Smooth muscle cell (in vitro differentiated cells): ENCODE measurements around the gene MYLK3. TPM values are rescaled to one million over a fixed set of nuclear protein-coding genes. Genes with fewer than 3 reads are reported as not detected.

Experiments used
- DNase-seq: peaks from one replicate; lab custom pipeline; 2025; ENCODE audit not compliant: unreplicated experiment; lab: John Stamatoyannopoulos, UW
- H2AFZ ChIP-seq: fragments of 200-600 bp; sonication (generic); 2 replicates; pipeline ENCODE4 v1.6.0; 2016; ENCODE audit warnings: antibody characterized with exemption, low read depth, mild to moderate bottlenecking
- H3F3A ChIP-seq: fragments of 200-600 bp; sonication (generic); 2 replicates; pipeline ENCODE4 v1.6.0; 2017; ENCODE audit warnings: antibody characterized with exemption, low read depth
- H3K27ac ChIP-seq: fragments of 200-600 bp; sonication (generic); 2 replicates; pipeline ENCODE4 v1.5.1; 2016; ENCODE audit warnings: low read depth, mild to moderate bottlenecking
- H3K27me3 ChIP-seq: fragments of 200-600 bp; sonication (generic); 2 replicates; pipeline ENCODE4 v1.6.1; 2016; ENCODE audit warnings: low read depth, mild to moderate bottlenecking
- H3K36me3 ChIP-seq: fragments of 200-600 bp; sonication (generic); 2 replicates; pipeline ENCODE4 v1.5.1; 2016; ENCODE audit warnings: low read depth
- H3K4me1 ChIP-seq: fragments of 200-600 bp; sonication (generic); 2 replicates; pipeline ENCODE4 v1.5.1; 2016; ENCODE audit warnings: low read depth
- H3K4me2 ChIP-seq: fragments of 200-600 bp; sonication (generic); 2 replicates; pipeline ENCODE4 v1.6.0; 2016; ENCODE audit warnings: mild to moderate bottlenecking
- H3K4me3 ChIP-seq: fragments of 200-600 bp; sonication (generic); 2 replicates; pipeline ENCODE4 v1.5.1; 2016; ENCODE audit warnings: mild to moderate bottlenecking
- H3K79me2 ChIP-seq: fragments of 200-600 bp; sonication (generic); 2 replicates; pipeline ENCODE4 v1.6.0; 2016; ENCODE audit warnings: low read depth, mild to moderate bottlenecking
- H3K9ac ChIP-seq: fragments of 200-600 bp; sonication (generic); 2 replicates; pipeline ENCODE4 v1.6.0; 2016; ENCODE audit warnings: low read depth
- H3K9me3 ChIP-seq: fragments of 200-600 bp; sonication (generic); replicated peaks from 2 replicates; pipeline ENCODE4 v1.5.1; 2016; ENCODE audit warnings: low read depth
- H4K20me1 ChIP-seq: fragments of 200-600 bp; sonication (generic); 2 replicates; pipeline ENCODE4 v1.6.0; 2016; ENCODE audit warnings: low read depth
- WGBS: methylation state at CpG from one replicate; pipeline ENCODE4 v1.1.7; 2016; ENCODE audit warnings: low lambda C conversion rate; 5-methylcytosine and 5-hydroxymethylcytosine counted together
- polyA plus RNA-seq: library from polyadenylated mRNA; unstranded; fragments of >200 nt; fragmentation: Nextera tagmentation; extraction: Ambion mirVana; gene quantifications from 2 replicates; pipeline ENCODE4 v1.2.1, GENCODE V29; 2016
- total RNA-seq: library from RNA; depleted of rRNA; stranded (reverse); fragments of >200 nt; gene quantifications from 2 replicates; pipeline ENCODE4 v1.2.3, GENCODE V29; 2014
- TF ChIP-seq, protein P1 (sequence below): fragments of 200-600 bp; sonication (generic); IDR thresholded peaks from 2 replicates; pipeline ENCODE4 v1.5.1; 2017; ENCODE audit warnings: borderline replicate concordance, mild to moderate bottlenecking, antibody characterized with exemption; ENCODE audit not compliant: insufficient read depth, poor library complexity, severe bottlenecking

The MYLK3 gene
- total and polyA plus RNA-seq, 2 experiments from 2014 or later: 0.22 to 0.33 TPM

DNA sequence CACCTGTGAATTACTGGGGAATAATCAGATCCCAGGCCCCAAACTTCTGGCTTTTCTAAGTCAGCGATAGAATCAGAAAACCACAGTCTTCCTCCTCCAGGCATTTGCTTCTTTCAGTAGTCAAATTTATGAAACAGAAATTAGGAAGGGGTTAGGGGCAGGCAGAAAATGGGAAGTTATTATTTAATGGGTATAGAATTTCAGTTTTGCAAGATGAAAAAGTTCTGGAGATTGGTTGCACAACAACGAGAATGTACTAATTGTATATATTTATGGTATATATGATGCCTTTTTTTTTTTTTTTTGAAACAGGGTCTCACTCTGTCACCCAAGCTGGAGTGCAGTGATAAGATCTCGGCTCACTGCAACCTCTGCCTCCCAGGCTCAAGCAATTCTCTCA, 35.2 kb downstream of the MYLK3 start:
- H3K27me3 ChIP-seq: no peaks in the 10 kb centered on the region
- no peaks in the 10 kb centered on the region for H3K79me2 ChIP-seq
- H3K4me2 ChIP-seq: no peak overlapping the region
- H3K9me3 ChIP-seq: no peaks in the 10 kb centered on the region
- TF ChIP-seq, protein P1, sequence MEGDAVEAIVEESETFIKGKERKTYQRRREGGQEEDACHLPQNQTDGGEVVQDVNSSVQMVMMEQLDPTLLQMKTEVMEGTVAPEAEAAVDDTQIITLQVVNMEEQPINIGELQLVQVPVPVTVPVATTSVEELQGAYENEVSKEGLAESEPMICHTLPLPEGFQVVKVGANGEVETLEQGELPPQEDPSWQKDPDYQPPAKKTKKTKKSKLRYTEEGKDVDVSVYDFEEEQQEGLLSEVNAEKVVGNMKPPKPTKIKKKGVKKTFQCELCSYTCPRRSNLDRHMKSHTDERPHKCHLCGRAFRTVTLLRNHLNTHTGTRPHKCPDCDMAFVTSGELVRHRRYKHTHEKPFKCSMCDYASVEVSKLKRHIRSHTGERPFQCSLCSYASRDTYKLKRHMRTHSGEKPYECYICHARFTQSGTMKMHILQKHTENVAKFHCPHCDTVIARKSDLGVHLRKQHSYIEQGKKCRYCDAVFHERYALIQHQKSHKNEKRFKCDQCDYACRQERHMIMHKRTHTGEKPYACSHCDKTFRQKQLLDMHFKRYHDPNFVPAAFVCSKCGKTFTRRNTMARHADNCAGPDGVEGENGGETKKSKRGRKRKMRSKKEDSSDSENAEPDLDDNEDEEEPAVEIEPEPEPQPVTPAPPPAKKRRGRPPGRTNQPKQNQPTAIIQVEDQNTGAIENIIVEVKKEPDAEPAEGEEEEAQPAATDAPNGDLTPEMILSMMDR: no peak
- WGBS: 85% methylated on average over 3 of the region's 3 CpGs
- H4K20me1 ChIP-seq: no peaks in the 10 kb centered on the region
- no peak overlapping the region for H3K9ac ChIP-seq
- H3F3A ChIP-seq: no peaks in the 10 kb centered on the region
- no peaks in the 10 kb centered on the region for H3K4me1 ChIP-seq
- H3K4me3 ChIP-seq: no peak overlapping the region
- H2AFZ ChIP-seq: no peak overlapping the region
- H3K36me3 ChIP-seq: no peaks in the 10 kb centered on the region
- no peak overlapping the region for H3K27ac ChIP-seq
- DNase-seq: no peak

DNA sequence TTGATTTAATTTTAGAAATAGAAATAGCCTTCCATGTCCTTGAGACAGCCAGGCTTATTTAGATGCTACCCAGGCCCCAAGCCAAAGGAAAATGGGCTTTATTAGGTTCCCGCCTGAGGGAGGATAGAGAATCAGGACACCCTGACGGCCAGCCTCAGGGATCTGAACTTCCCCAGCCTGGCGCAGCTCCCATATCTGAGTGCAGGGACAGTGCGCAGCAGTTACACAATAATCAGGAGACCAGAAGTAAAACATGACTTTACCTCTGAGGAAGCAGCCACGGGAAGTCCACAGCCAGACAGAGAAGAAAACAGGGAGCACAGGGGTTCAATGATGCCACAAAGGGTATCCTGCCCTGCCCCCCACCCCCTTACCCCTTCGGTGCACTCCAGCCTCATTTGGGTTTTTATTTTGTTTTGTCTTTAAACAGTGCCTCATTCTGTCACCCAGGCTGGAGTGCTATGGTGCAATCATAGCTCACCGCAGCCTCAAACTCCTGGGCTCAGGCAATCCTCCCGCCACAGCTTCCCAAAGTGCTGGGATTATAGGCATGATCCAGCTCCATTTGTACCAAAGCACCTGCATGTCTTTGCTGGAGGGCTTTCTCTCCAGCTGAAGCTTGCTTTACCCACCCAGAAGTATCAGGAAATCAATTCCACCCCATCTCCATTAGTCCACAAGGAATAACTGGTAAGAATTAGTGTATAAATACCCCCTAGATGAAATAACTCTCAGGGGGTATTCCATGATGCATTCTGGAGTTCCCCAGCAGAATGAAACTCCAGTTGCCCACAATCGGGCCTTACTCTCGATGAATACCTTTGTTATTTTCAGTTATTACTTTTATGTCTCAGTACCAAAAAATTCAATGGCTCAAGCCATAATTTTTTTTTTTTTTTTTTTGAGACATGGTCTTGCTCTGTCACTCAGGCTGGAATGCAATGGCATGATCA, 36.8 kb downstream of the MYLK3 start:
- H3K4me3 ChIP-seq: no peak overlapping the region
- H3K27ac ChIP-seq: no peak overlapping the region
- no peaks in the 10 kb centered on the region for H3K79me2 ChIP-seq
- H3K36me3 ChIP-seq: no peaks in the 10 kb centered on the region
- H3K27me3 ChIP-seq: no peaks in the 10 kb centered on the region
- H3K4me1 ChIP-seq: no peaks in the 10 kb centered on the region
- WGBS: 90% methylated on average over 10 of the region's 10 CpGs
- TF ChIP-seq, protein P1: no peak
- H3K9ac ChIP-seq: no peak overlapping the region
- no peaks in the 10 kb centered on the region for H4K20me1 ChIP-seq
- H3F3A ChIP-seq: no peaks in the 10 kb centered on the region
- H3K9me3 ChIP-seq: no peaks in the 10 kb centered on the region
- no peak overlapping the region for H2AFZ ChIP-seq
- no peak for DNase-seq
- no peak overlapping the region for H3K4me2 ChIP-seq

DNA sequence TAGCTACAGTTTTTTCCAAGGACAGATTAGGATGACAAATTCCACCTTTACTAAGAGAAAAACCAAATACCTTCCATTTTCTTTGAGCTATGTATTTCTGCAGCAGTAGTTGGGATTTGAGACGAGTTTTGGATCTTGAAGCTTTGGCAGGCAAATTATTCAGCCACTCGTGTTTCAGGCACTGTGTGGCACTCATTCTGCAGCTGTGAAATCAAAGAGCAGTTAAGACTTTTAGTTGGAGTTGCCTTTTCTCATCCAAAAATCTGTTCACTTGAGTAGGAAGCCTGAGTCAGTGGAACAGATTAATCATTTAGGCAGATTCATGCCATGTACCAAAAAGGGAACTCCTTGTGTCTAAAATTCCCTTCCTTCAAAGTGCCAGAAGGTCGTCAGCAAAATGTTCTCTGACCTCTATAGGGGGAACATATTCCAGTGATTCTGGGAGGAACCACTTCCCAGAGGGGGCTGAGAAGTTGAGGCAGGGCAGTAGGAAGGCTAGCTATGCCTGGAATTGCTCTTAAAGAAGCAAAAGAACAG, 38.6 kb downstream of the MYLK3 start:
- Histone ChIP-seq H2AFZ (no peak overlapping the region), H3F3A (no peaks in the 10 kb centered on the region), H3K79me2 (no peaks in the 10 kb centered on the region), H3K27ac (no peak overlapping the region), H3K4me2 (no peak overlapping the region), H3K4me1 (no peaks in the 10 kb centered on the region), H3K27me3 (no peaks in the 10 kb centered on the region), H3K9me3 (no peaks in the 10 kb centered on the region), H3K9ac (no peak overlapping the region), H3K36me3 (no peaks in the 10 kb centered on the region), H4K20me1 (no peaks in the 10 kb centered on the region), H3K4me3 (no peak overlapping the region)
- WGBS: 85% methylated on average over 3 of the region's 3 CpGs
- no peak for DNase-seq
- TF ChIP-seq, protein P1: no peak

DNA sequence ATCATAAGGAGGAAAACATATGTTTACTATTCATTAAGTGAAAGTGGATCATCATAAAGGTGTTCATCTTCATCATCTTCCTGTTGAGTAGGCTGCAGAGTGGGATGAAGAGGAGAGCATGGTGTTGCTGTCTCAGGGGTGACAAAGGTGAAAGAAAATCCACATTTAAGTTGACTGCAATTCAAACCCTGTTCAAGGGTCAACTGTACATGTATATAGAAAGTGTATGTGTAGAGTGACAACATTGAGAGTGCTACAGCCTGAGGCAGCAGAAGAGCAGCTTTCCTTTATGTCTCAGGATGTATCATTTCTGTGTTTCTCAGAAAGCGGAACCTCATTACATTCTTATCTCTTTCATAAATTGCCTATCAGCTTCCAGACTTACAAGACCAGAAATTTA, 41.5 kb downstream of the MYLK3 start:
- no peak overlapping the region for H3K9ac ChIP-seq
- no peaks in the 10 kb centered on the region for H3K36me3 ChIP-seq
- no peak for DNase-seq
- H3K79me2 ChIP-seq: no peaks in the 10 kb centered on the region
- H3K27me3 ChIP-seq: no peaks in the 10 kb centered on the region
- no peak overlapping the region for H3K4me3 ChIP-seq
- TF ChIP-seq, protein P1: no peak
- H4K20me1 ChIP-seq: no peaks in the 10 kb centered on the region
- no peak overlapping the region for H2AFZ ChIP-seq
- no peak overlapping the region for H3K27ac ChIP-seq
- H3K4me2 ChIP-seq: no peak overlapping the region
- 5% methylated on average over 1 of the region's 1 CpG for WGBS
- H3K4me1 ChIP-seq: no peaks in the 10 kb centered on the region
- no peaks in the 10 kb centered on the region for H3F3A ChIP-seq
- no peaks in the 10 kb centered on the region for H3K9me3 ChIP-seq
